Measurements from ENCODE around the gene SULF2.

Gene SULF2

GRCh38 chr20:47642624-47643023, 142.7 kb downstream of the SULF2 start:
- DNase-seq: no peak

GRCh38 chr20:47642118-47642517, 143.2 kb downstream of the SULF2 start:
- no peak for DNase-seq

GRCh38 chr20:47638851-47639250, 146.4 kb downstream of the SULF2 start:
- no peak for DNase-seq

- DNase-seq: no peak
Observed at GRCh38 chr20:47635256-47635655, 150.0 kb downstream of the SULF2 start.

- no peak for DNase-seq
Observed at GRCh38 chr20:47631078-47631477, 154.2 kb downstream of the SULF2 start.

GRCh38 chr20:47629907-47630306, 155.4 kb downstream of the SULF2 start:
- no peak for DNase-seq

GRCh38 chr20:47627540-47627939, 157.7 kb downstream of the SULF2 start:
- DNase-seq: no peak

GRCh38 chr20:47623206-47623605, 162.1 kb downstream of the SULF2 start:
- no peak for DNase-seq

GRCh38 chr20:47622118-47622665, 163.1 kb downstream of the SULF2 start:
- DNase-seq: no peak

GRCh38 chr20:47620808-47621805, 164.2 kb downstream of the SULF2 start:
- DNase-seq: peak in 1 of 5 donors; percentile 55

GRCh38 chr20:47618479-47618878, 166.8 kb downstream of the SULF2 start:
- DNase-seq: no peak

GRCh38 chr20:47614703-47615309, 170.5 kb downstream of the SULF2 start:
- no peak for DNase-seq

GRCh38 chr20:47612670-47613069, 172.6 kb downstream of the SULF2 start:
- no peak for DNase-seq

- DNase-seq: no peak
Observed at GRCh38 chr20:47611785-47612184, 173.5 kb downstream of the SULF2 start.

GRCh38 chr20:47610945-47611250, 174.4 kb downstream of the SULF2 start:
- DNase-seq: peak in 1 of 5 donors; percentile 32

GRCh38 chr20:47610247-47610944, 174.9 kb downstream of the SULF2 start:
- peak; percentile 10 to 83 (median 49) for DNase-seq

- no peak for DNase-seq
Observed at GRCh38 chr20:47609001-47609400, 176.3 kb downstream of the SULF2 start.
